H9 (cell line): ENCODE data around the gene AGL. TPM values are rescaled to one million over a fixed set of nuclear protein-coding genes. Genes with fewer than 3 reads are reported as not detected.

Source experiments
- DNase-seq: peaks from one replicate; pipeline ENCODE4 v3.0.0-alpha.2; 2017
- H2AFZ ChIP-seq: one replicate; pipeline ENCODE4 v1.6.1; 2013; ENCODE audit warnings: mild to moderate bottlenecking, low read length, control low read depth, moderate library complexity
- H2AK5ac ChIP-seq: 2 replicates; pipeline ENCODE4 v1.6.1; 2013; ENCODE audit warnings: low read length, control low read depth, mixed read lengths; ENCODE audit not compliant: insufficient read length
- H2BK120ac ChIP-seq: one replicate; pipeline ENCODE4 v1.6.1; 2013; ENCODE audit warnings: low read depth, mild to moderate bottlenecking, low read length, control low read depth, inconsistent platforms; ENCODE audit not compliant: poor library complexity, severe bottlenecking
- H2BK12ac ChIP-seq: 2 replicates; pipeline ENCODE4 v1.6.1; 2013; ENCODE audit warnings: low read length, control low read depth, mixed read lengths, low read depth; ENCODE audit not compliant: insufficient read length
- H2BK15ac ChIP-seq: 2 replicates; pipeline ENCODE4 v1.6.1; 2013; ENCODE audit warnings: low read depth, low read length, control low read depth
- H2BK20ac ChIP-seq: one replicate; pipeline ENCODE4 v1.6.1; 2013; ENCODE audit warnings: low read depth, mild to moderate bottlenecking, low read length, control low read depth, inconsistent platforms; ENCODE audit not compliant: poor library complexity, severe bottlenecking
- H2BK5ac ChIP-seq: 2 replicates; pipeline ENCODE4 v1.6.1; 2013; ENCODE audit warnings: low read length, control low read depth, mixed read lengths; ENCODE audit not compliant: insufficient read length
- H3K14ac ChIP-seq: 2 replicates; pipeline ENCODE4 v1.6.1; 2013; ENCODE audit warnings: low read length, control low read depth; ENCODE audit not compliant: insufficient read depth
- H3K18ac ChIP-seq: 2 replicates; pipeline ENCODE4 v1.6.1; 2013; ENCODE audit warnings: low read depth, mild to moderate bottlenecking, mixed read lengths, low read length, control low read depth; ENCODE audit not compliant: insufficient read length
- H3K23ac ChIP-seq: 2 replicates; pipeline ENCODE4 v1.6.1; 2013; ENCODE audit warnings: low read length, control low read depth, mixed read lengths, low read depth; ENCODE audit not compliant: insufficient read length
- H3K23me2 ChIP-seq: 2 replicates; pipeline ENCODE4 v1.6.1; 2013; ENCODE audit warnings: low read depth, mild to moderate bottlenecking, mixed read lengths, low read length, control low read depth; ENCODE audit not compliant: insufficient read length, poor library complexity, severe bottlenecking
- H3K27ac ChIP-seq: 2 replicates; pipeline ENCODE4 v1.5.1; 2013; ENCODE audit warnings: low read length, control low read depth, mixed read lengths, low read depth; ENCODE audit not compliant: insufficient read length
- H3K27me3 ChIP-seq: 2 replicates; pipeline ENCODE4 v1.6.1; 2013; ENCODE audit warnings: low read length, control low read depth, inconsistent platforms; ENCODE audit not compliant: insufficient read depth
- H3K4ac ChIP-seq: 2 replicates; pipeline ENCODE4 v1.6.1; 2013; ENCODE audit warnings: low read depth, mild to moderate bottlenecking, control low read depth, inconsistent platforms, low read length, moderate library complexity
- H3K4me1 ChIP-seq: 2 replicates; pipeline ENCODE4 v1.6.1; 2013; ENCODE audit warnings: low read length, control low read depth, inconsistent platforms; ENCODE audit not compliant: insufficient read depth
- H3K4me2 ChIP-seq: 2 replicates; pipeline ENCODE4 v1.6.1; 2013; ENCODE audit warnings: low read length, control low read depth, mixed read lengths; ENCODE audit not compliant: insufficient read length, insufficient read depth
- H3K56ac ChIP-seq: 2 replicates; pipeline ENCODE4 v1.6.1; 2013; ENCODE audit warnings: low read depth, mild to moderate bottlenecking, mixed read lengths, low read length, control low read depth; ENCODE audit not compliant: insufficient read length
- H3K79me1 ChIP-seq: 2 replicates; pipeline ENCODE4 v1.6.1; 2013; ENCODE audit warnings: low read depth, mild to moderate bottlenecking, moderate library complexity, low read length, control low read depth, inconsistent platforms; ENCODE audit not compliant: insufficient read depth, poor library complexity, severe bottlenecking
- H3K79me2 ChIP-seq: 2 replicates; pipeline ENCODE4 v1.6.1; 2013; ENCODE audit warnings: low read length, control low read depth, inconsistent platforms; ENCODE audit not compliant: insufficient read depth
- H3K9ac ChIP-seq: 2 replicates; pipeline ENCODE4 v1.6.1; 2013; ENCODE audit warnings: low read length, control low read depth, mixed read lengths; ENCODE audit not compliant: insufficient read length; ENCODE audit errors: extremely low read depth
- H3K9me3 ChIP-seq: one replicate; pipeline ENCODE4 v1.6.1; 2013; ENCODE audit warnings: low read depth, low read length, inconsistent platforms; ENCODE audit not compliant: control insufficient read depth
- H3T11ph ChIP-seq: one replicate; pipeline ENCODE4 v1.6.1; 2013; ENCODE audit warnings: mild to moderate bottlenecking, low read length, control low read depth, inconsistent platforms
- H4K20me1 ChIP-seq: one replicate; pipeline ENCODE4 v1.6.1; 2013; ENCODE audit not compliant: control insufficient read depth, insufficient read length, insufficient read depth
- H4K5ac ChIP-seq: 2 replicates; pipeline ENCODE4 v1.6.1; 2013; ENCODE audit warnings: low read depth, mild to moderate bottlenecking, mixed read lengths, low read length, control low read depth; ENCODE audit not compliant: insufficient read length
- H4K8ac ChIP-seq: replicated peaks from 2 replicates; pipeline ENCODE4 v1.6.1; 2013; ENCODE audit warnings: low read length, control low read depth, mixed read lengths, low read depth; ENCODE audit not compliant: insufficient read length
- H4K91ac ChIP-seq: 2 replicates; pipeline ENCODE4 v1.6.1; 2013; ENCODE audit warnings: low read depth, mild to moderate bottlenecking, moderate library complexity, mixed read lengths, low read length, control low read depth; ENCODE audit not compliant: insufficient read length
- H3K27ac Mint-ChIP-seq, 3 experiments: 2 replicates in 2 of 3; 3 replicates in 1 of 3; pipeline ENCODE4 v1.8.0; 2020 to 2021; ENCODE audit warnings: mixed read lengths in 3 of 3, mild to moderate bottlenecking in 1 of 3, moderate library complexity in 1 of 3
- H3K27me3 Mint-ChIP-seq: 2 replicates; pipeline ENCODE4 v1.8.0; 2021; ENCODE audit warnings: low read depth, mild to moderate bottlenecking, moderate library complexity, mixed read lengths
- H3K36me3 Mint-ChIP-seq, 3 experiments: 2 replicates in 2 of 3; 3 replicates in 1 of 3; pipeline ENCODE4 v1.8.0; 2020 to 2021; ENCODE audit warnings: low read depth in 3 of 3, mixed read lengths in 3 of 3; ENCODE audit not compliant: insufficient read depth in 1 of 3
- H3K4me1 Mint-ChIP-seq, 2 experiments: 2 replicates each; pipeline ENCODE4 v1.8.0; 2020; ENCODE audit warnings: mixed read lengths in 2 of 2
- H3K4me3 Mint-ChIP-seq, 2 experiments: 2 replicates in 1 of 2; 3 replicates in 1 of 2; pipeline ENCODE4 v1.8.0; 2020 to 2021; ENCODE audit warnings: mild to moderate bottlenecking in 2 of 2, mixed read lengths in 2 of 2, moderate library complexity in 1 of 2
- H3K9me3 Mint-ChIP-seq, 2 experiments: 2 replicates in 1 of 2; 3 replicates in 1 of 2; pipeline ENCODE4 v1.8.0; 2020; ENCODE audit warnings: mild to moderate bottlenecking in 2 of 2, mixed read lengths in 2 of 2, moderate library complexity in 1 of 2
- CTCF ChIP-seq: fragments of 200-600 bp; sonication (generic); conservative IDR thresholded peaks from 3 replicates; pipeline ENCODE4 v1.8.0; 2021; ENCODE audit warnings: antibody characterized with exemption, mild to moderate bottlenecking
- WGBS: extraction: QIAGEN DNeasy Blood & Tissue Kit; methylation state at CpG from one replicate; pipeline ENCODE4 v1.1.7; 2013; ENCODE audit warnings: missing lambda C conversion rate, low lambda C conversion rate, mixed read lengths; ENCODE audit not compliant: insufficient read length; ENCODE audit errors: extremely low coverage; 5-methylcytosine and 5-hydroxymethylcytosine counted together
- total RNA-seq: library from RNA; stranded (reverse); gene quantifications from 2 replicates; pipeline ENCODE4 v1.2.1, GENCODE V29; 2021

AGL gene
- total RNA-seq, 1 experiment from 2014 or later, result 24.0 TPM

GRCh38 chr1:99887890-99888289, 37.7 kb downstream of the AGL start:
- H3K27me3 Mint-ChIP-seq, result no peaks in the 10 kb centered on the region
- peaks cover 18 to 37% (median 35%) of the 10 kb centered on the region in 3 experiments for H3K36me3 Mint-ChIP-seq

More at GRCh38 chr1:99887890-99888289, 37.7 kb downstream of the AGL start:
- Mint-ChIP-seq H3K4me3 (no peak overlapping the region), H3K27ac (no peak overlapping the region), H3K9me3 (peaks cover 2 to 9% of the 10 kb centered on the region in 2 experiments; a peak in 3 of 5 replicates), H3K4me1 (peaks cover 5 to 6% of the 10 kb centered on the region in 2 experiments)
- Histone ChIP-seq H3K9ac (no peak overlapping the region), H3K23ac (no peak overlapping the region), H4K91ac (no peak overlapping the region), H3K27ac (no peak overlapping the region), H3K56ac (no peak overlapping the region), H3K23me2 (no peaks in the 10 kb centered on the region), H2BK20ac (no peak overlapping the region), H2BK15ac (no peak overlapping the region), H2AFZ (no peak overlapping the region), H3K14ac (no peak overlapping the region), H3K79me1 (no peaks in the 10 kb centered on the region), H2BK12ac (no peak overlapping the region), H2BK5ac (no peak overlapping the region), H3K4ac (no peak overlapping the region), H3K9me3 (no peaks in the 10 kb centered on the region), H3K79me2 (no peaks in the 10 kb centered on the region), H3K4me2 (no peak overlapping the region), H3K18ac (no peak overlapping the region), H2BK120ac (no peak overlapping the region), H3K27me3 (no peaks in the 10 kb centered on the region), H3T11ph (no peak overlapping the region), H4K5ac (no peak overlapping the region), H4K8ac (no peak overlapping the region), H2AK5ac (no peak overlapping the region), H3K4me1 (no peaks in the 10 kb centered on the region), H4K20me1 (no peaks in the 10 kb centered on the region)
- WGBS, result no CpG with 5 or more reads among the region's 2 CpGs
- TF ChIP-seq CTCF, result no peak
- DNase-seq, result no peak
